GM18502 (cell line): ENCODE data around the gene ACER2.
A peak's percentile ranks its signal among the peaks of the same experiment; 100 is the strongest.

Experiments
- ATAC-seq: cut with Tn5 transposase; IDR thresholded peaks from one replicate; pipeline ENCODE4 v1.9.1; 2021; ENCODE audit warnings: mild to moderate bottlenecking; ENCODE audit not compliant: unreplicated experiment, poor library complexity

The ACER2 gene

GRCh38 chr9:19446361-19446861, 37.6 kb downstream of the ACER2 start:
- no peak for ATAC-seq

GRCh38 chr9:19451240-19452087, 42.7 kb downstream of the ACER2 start:
- ATAC-seq = peak; percentile 95

- no peak for ATAC-seq
Measured at GRCh38 chr9:19456426-19456825, 47.6 kb downstream of the ACER2 start.

GRCh38 chr9:19456996-19457692, 48.3 kb downstream of the ACER2 start:
- peak; percentile 87 for ATAC-seq

GRCh38 chr9:19457693-19458009, 48.8 kb downstream of the ACER2 start:
- peak; percentile 29 for ATAC-seq

- ATAC-seq = no peak
Measured at GRCh38 chr9:19460243-19460642, 51.4 kb downstream of the ACER2 start.

GRCh38 chr9:19461135-19461534, 52.3 kb downstream of the ACER2 start:
- ATAC-seq = no peak

- peak; percentile 15 for ATAC-seq
Measured at GRCh38 chr9:19464061-19464763, 55.4 kb downstream of the ACER2 start.

- ATAC-seq = peak; percentile 96
Measured at GRCh38 chr9:19464764-19465585, 56.2 kb downstream of the ACER2 start.

- ATAC-seq = no peak
Measured at GRCh38 chr9:19465586-19466279, 56.9 kb downstream of the ACER2 start.

GRCh38 chr9:19466280-19466639, 57.5 kb downstream of the ACER2 start:
- no peak for ATAC-seq

- no peak for ATAC-seq
Measured at GRCh38 chr9:19469271-19469670, 60.5 kb downstream of the ACER2 start.

- no peak for ATAC-seq
Measured at GRCh38 chr9:19470567-19470966, 61.8 kb downstream of the ACER2 start.

GRCh38 chr9:19470981-19471650, 62.3 kb downstream of the ACER2 start:
- no peak for ATAC-seq

GRCh38 chr9:19471737-19472648, 63.2 kb downstream of the ACER2 start:
- ATAC-seq = peak; percentile 91

- ATAC-seq = no peak
Measured at GRCh38 chr9:19473605-19474004, 64.8 kb downstream of the ACER2 start.

GRCh38 chr9:19479874-19480273, 71.1 kb downstream of the ACER2 start:
- no peak for ATAC-seq

- no peak for ATAC-seq
Measured at GRCh38 chr9:19480345-19480744, 71.5 kb downstream of the ACER2 start.
